BLaER1 treated with 17β-estradiol and CSF1 and Interleukin-3, amounts not matched to agents 10 nM and 100 nM (cell line): ENCODE data around the gene CMTM1.
"Not testable (repeated sequence)": the region's sequence is repeated elsewhere in the genome, so short reads cannot be mapped to it uniquely, and the experiment has no call there.

ENCODE experiments used
- H3K27ac ChIP-seq, 11 experiments: shearing (Covaris generic); formaldehyde crosslinking; 2 replicates each; pipeline ENCODE4 v1.8.1; 2022
- H3K27me3 ChIP-seq, 11 experiments: shearing (Covaris generic); formaldehyde crosslinking; 2 replicates each; pipeline ENCODE4 v1.8.1; 2022
- H3K36me3 ChIP-seq, 11 experiments: shearing (Covaris generic); formaldehyde crosslinking; 2 replicates each; pipeline ENCODE4 v1.8.1; 2022
- H3K4me1 ChIP-seq, 10 experiments: shearing (Covaris generic); formaldehyde crosslinking; 2 replicates each; pipeline ENCODE4 v1.8.1; 2022
- H3K4me2 ChIP-seq, 11 experiments: shearing (Covaris generic); formaldehyde crosslinking; 2 replicates each; pipeline ENCODE4 v1.8.1; 2022
- H3K4me3 ChIP-seq, 10 experiments: shearing (Covaris generic); formaldehyde crosslinking; 2 replicates each; pipeline ENCODE4 v1.8.1; 2022
- H3K9ac ChIP-seq, 11 experiments: shearing (Covaris generic); formaldehyde crosslinking; 2 replicates each; pipeline ENCODE4 v1.8.1; 2022
- H3K9me3 ChIP-seq, 11 experiments: shearing (Covaris generic); formaldehyde crosslinking; replicated peaks in 1 of 11; 2 replicates each; pipeline ENCODE4 v1.8.1; 2022
- H4K20me1 ChIP-seq, 11 experiments: shearing (Covaris generic); formaldehyde crosslinking; 2 replicates each; pipeline ENCODE4 v1.8.1; 2022
- Cebpa-rat ChIP-seq, 11 experiments: shearing (Covaris generic); IDR thresholded peaks; 2 replicates each; pipeline ENCODE4 v1.8.1; 2022

CMTM1 gene

GRCh38 chr16:66562409-66562808 is 3.8 kb upstream of the CMTM1 start:
- H4K20me1 ChIP-seq: peaks cover 0 to 95% (median 64%) of the 10 kb centered on the region in 11 experiments; a peak in 18 of 22 replicates
- no peak overlapping the region for H3K4me3 ChIP-seq
- peak overlapping the region in 2 of 11 experiments; percentile 12 to 16; a peak in 1 of 22 replicates for H3K27ac ChIP-seq

GRCh38 chr16:66562986-66563385 is 3.3 kb upstream of the CMTM1 start:
- peak overlapping the region in 5 of 11 experiments; percentile 11 to 58 (median 30); a peak in 6 of 22 replicates for H3K9ac ChIP-seq
- peaks cover 0 to 15% (median 12%) of the 10 kb centered on the region in 11 experiments; a peak in 16 of 22 replicates for H3K9me3 ChIP-seq
- H3K27ac ChIP-seq: peak overlapping the region in 2 of 11 experiments; percentile 12 to 16; a peak in 2 of 22 replicates
- no peak for TF ChIP-seq Cebpa-rat (IDR thresholded peaks at IDR 0.05)
- no peaks in the 10 kb centered on the region for H3K27me3 ChIP-seq
- no peak overlapping the region for H3K4me3 ChIP-seq
- H4K20me1 ChIP-seq: peaks cover 0 to 92% (median 58%) of the 10 kb centered on the region in 11 experiments; a peak in 18 of 22 replicates
- H3K4me2 ChIP-seq: peak overlapping the region in 10 of 11 experiments; percentile 10 to 94 (median 47); a peak in 16 of 22 replicates
- peaks cover 83 to 100% (median 97%) of the 10 kb centered on the region in 11 experiments for H3K36me3 ChIP-seq
- H3K4me1 ChIP-seq: peaks cover 42 to 64% (median 55%) of the 10 kb centered on the region in 10 experiments

More at GRCh38 chr16:66562409-66562808, 3.8 kb upstream of the CMTM1 start:
- Histone ChIP-seq H3K36me3 (peaks cover 86 to 100% (median 97%) of the 10 kb centered on the region in 11 experiments), H3K9me3 (peaks cover 0 to 14% (median 12%) of the 10 kb centered on the region in 11 experiments; a peak in 16 of 22 replicates), H3K9ac (peak overlapping the region in 6 of 11 experiments; percentile 5 to 58 (median 22); a peak in 4 of 22 replicates), H3K4me1 (peaks cover 42 to 70% (median 60%) of the 10 kb centered on the region in 10 experiments), H3K4me2 (peak overlapping the region in 10 of 11 experiments; percentile 10 to 96 (median 47); a peak in 16 of 22 replicates), H3K27me3 (no peaks in the 10 kb centered on the region)
- no peak for TF ChIP-seq Cebpa-rat (IDR thresholded peaks at IDR 0.05)

- no peak for TF ChIP-seq Cebpa-rat (IDR thresholded peaks at IDR 0.05)
- H3K4me1 ChIP-seq: peaks cover 42 to 62% (median 51%) of the 10 kb centered on the region in 10 experiments
- H3K27me3 ChIP-seq: no peaks in the 10 kb centered on the region
- H3K36me3 ChIP-seq: peaks cover 78 to 100% (median 94%) of the 10 kb centered on the region in 11 experiments
- no peak overlapping the region for H3K4me3 ChIP-seq
- peak overlapping the region in 1 of 11 experiments; percentile 1; a peak in 2 of 22 replicates for H3K27ac ChIP-seq
- H4K20me1 ChIP-seq: peaks cover 0 to 92% (median 50%) of the 10 kb centered on the region in 11 experiments; a peak in 18 of 22 replicates
- peak overlapping the region in 2 of 11 experiments; percentile 21 to 30; a peak in 2 of 22 replicates for H3K9ac ChIP-seq
- H3K4me2 ChIP-seq: peak overlapping the region in 2 of 11 experiments; percentile 42 to 60; a peak in 3 of 22 replicates
- H3K9me3 ChIP-seq: peaks cover 0 to 15% (median 12%) of the 10 kb centered on the region in 11 experiments; a peak in 16 of 22 replicates
These were observed 2.5 kb upstream of the CMTM1 start for GRCh38 chr16:66563574-66564334.

- Histone ChIP-seq H3K4me1 (peaks cover 34 to 61% (median 47%) of the 10 kb centered on the region in 10 experiments), H3K9me3 (peaks cover 0 to 15% (median 12%) of the 10 kb centered on the region in 11 experiments; a peak in 16 of 22 replicates), H3K36me3 (peaks cover 50 to 96% (median 76%) of the 10 kb centered on the region in 11 experiments), H4K20me1 (peaks cover 0 to 57% (median 16%) of the 10 kb centered on the region in 11 experiments; a peak in 14 of 22 replicates)
- not testable (repeated sequence) for H3K27me3 ChIP-seq, H3K9ac ChIP-seq, H3K4me2 ChIP-seq, H3K4me3 ChIP-seq, H3K27ac ChIP-seq
These were observed 1.0 kb downstream of the CMTM1 start for GRCh38 chr16:66567270-66567669.

GRCh38 chr16:66568355-66568754 is 2.1 kb downstream of the CMTM1 start:
- Histone ChIP-seq H3K4me3 (no peak overlapping the region), H3K9ac (no peak overlapping the region), H3K4me1 (peaks cover 32 to 58% (median 47%) of the 10 kb centered on the region in 10 experiments), H3K4me2 (peak overlapping the region in 2 of 11 experiments; percentile 22 to 50; a peak in 2 of 22 replicates), H3K36me3 (peaks cover 41 to 85% (median 68%) of the 10 kb centered on the region in 11 experiments), H3K27me3 (no peaks in the 10 kb centered on the region), H4K20me1 (peaks cover 0 to 46% (median 10%) of the 10 kb centered on the region in 11 experiments; a peak in 11 of 22 replicates), H3K27ac (no peak overlapping the region), H3K9me3 (peaks cover 0 to 15% (median 12%) of the 10 kb centered on the region in 11 experiments; a peak in 16 of 22 replicates)
- no peak for TF ChIP-seq Cebpa-rat (IDR thresholded peaks at IDR 0.05)

GRCh38 chr16:66569131-66569530 is 2.9 kb downstream of the CMTM1 start:
- no peak overlapping the region for H3K4me3 ChIP-seq
- TF ChIP-seq Cebpa-rat (IDR thresholded peaks at IDR 0.05): no peak
- no peak overlapping the region for H3K9ac ChIP-seq
- H3K27me3 ChIP-seq: no peaks in the 10 kb centered on the region
- peaks cover 0 to 38% (median 10%) of the 10 kb centered on the region in 11 experiments; a peak in 9 of 22 replicates for H4K20me1 ChIP-seq
- H3K27ac ChIP-seq: peak overlapping the region in 2 of 11 experiments; percentile 2 to 23; a peak in 1 of 22 replicates
- peaks cover 0 to 15% (median 12%) of the 10 kb centered on the region in 11 experiments; a peak in 16 of 22 replicates for H3K9me3 ChIP-seq
- peaks cover 34 to 77% (median 60%) of the 10 kb centered on the region in 11 experiments for H3K36me3 ChIP-seq
- H3K4me2 ChIP-seq: peak overlapping the region in 4 of 11 experiments; percentile 27 to 61 (median 51); a peak in 6 of 22 replicates
- peaks cover 30 to 62% (median 48%) of the 10 kb centered on the region in 10 experiments for H3K4me1 ChIP-seq

- H4K20me1 ChIP-seq: peaks cover 0 to 31% (median 9%) of the 10 kb centered on the region in 11 experiments; a peak in 8 of 22 replicates
- H3K4me1 ChIP-seq: peaks cover 38 to 64% (median 55%) of the 10 kb centered on the region in 10 experiments
- TF ChIP-seq Cebpa-rat (IDR thresholded peaks at IDR 0.05): no peak
- peak overlapping the region in 7 of 11 experiments; percentile 31 to 65 (median 54); a peak in 8 of 22 replicates for H3K4me2 ChIP-seq
- H3K9me3 ChIP-seq: peaks cover 0 to 15% (median 12%) of the 10 kb centered on the region in 11 experiments; a peak in 16 of 22 replicates
- H3K27ac ChIP-seq: peak overlapping the region in 2 of 11 experiments; percentile 6 to 39; a peak in 4 of 22 replicates
- H3K36me3 ChIP-seq: peaks cover 27 to 72% (median 52%) of the 10 kb centered on the region in 11 experiments
- no peak overlapping the region for H3K4me3 ChIP-seq
- H3K27me3 ChIP-seq: no peaks in the 10 kb centered on the region
- no peak overlapping the region for H3K9ac ChIP-seq
These were observed 3.7 kb downstream of the CMTM1 start for GRCh38 chr16:66569827-66570405.

GRCh38 chr16:66572356-66572755 is 6.1 kb downstream of the CMTM1 start:
- H3K9ac ChIP-seq: peak overlapping the region in 1 of 11 experiments; percentile 20; a peak in 2 of 22 replicates
- H3K36me3 ChIP-seq: peaks cover 5 to 57% (median 28%) of the 10 kb centered on the region in 11 experiments; a peak in 18 of 22 replicates
- no peak for TF ChIP-seq Cebpa-rat (IDR thresholded peaks at IDR 0.05)
- peak overlapping the region in 7 of 11 experiments; percentile 14 to 60 (median 18); a peak in 9 of 22 replicates for H3K27ac ChIP-seq
- H3K4me2 ChIP-seq: peak overlapping the region; percentile 39 to 77 (median 61)
- H4K20me1 ChIP-seq: peaks cover 0 to 10% (median 0%) of the 10 kb centered on the region in 11 experiments; a peak in 1 of 22 replicates
- H3K27me3 ChIP-seq: peaks cover 0 to under 1% (median 0%) of the 10 kb centered on the region in 11 experiments; a peak in 1 of 22 replicates
- peaks cover 53 to 79% (median 65%) of the 10 kb centered on the region in 10 experiments for H3K4me1 ChIP-seq
- no peak overlapping the region for H3K4me3 ChIP-seq
- H3K9me3 ChIP-seq: peaks cover 0 to 1% (median 0%) of the 10 kb centered on the region in 11 experiments; a peak in 2 of 22 replicates
